GM12875 (cell line): ENCODE data around the gene MRPL20.
"Not testable (repeated sequence)": the region's sequence is repeated elsewhere in the genome, so short reads cannot be mapped to it uniquely, and the experiment has no call there.

Experiments
- H3K4me3 ChIP-seq: one replicate; pipeline ENCODE4 v1.5.1; 2011; ENCODE audit warnings: low read depth, low read length, control low read depth
- TF ChIP-seq, protein P1 (sequence below): IDR thresholded peaks from 2 replicates; pipeline ENCODE4 v1.5.1; 2011; ENCODE audit warnings: low read depth, mild to moderate bottlenecking, control low read depth, inconsistent platforms, low read length, moderate library complexity, borderline replicate concordance; ENCODE audit not compliant: insufficient read depth

MRPL20 gene

DNA sequence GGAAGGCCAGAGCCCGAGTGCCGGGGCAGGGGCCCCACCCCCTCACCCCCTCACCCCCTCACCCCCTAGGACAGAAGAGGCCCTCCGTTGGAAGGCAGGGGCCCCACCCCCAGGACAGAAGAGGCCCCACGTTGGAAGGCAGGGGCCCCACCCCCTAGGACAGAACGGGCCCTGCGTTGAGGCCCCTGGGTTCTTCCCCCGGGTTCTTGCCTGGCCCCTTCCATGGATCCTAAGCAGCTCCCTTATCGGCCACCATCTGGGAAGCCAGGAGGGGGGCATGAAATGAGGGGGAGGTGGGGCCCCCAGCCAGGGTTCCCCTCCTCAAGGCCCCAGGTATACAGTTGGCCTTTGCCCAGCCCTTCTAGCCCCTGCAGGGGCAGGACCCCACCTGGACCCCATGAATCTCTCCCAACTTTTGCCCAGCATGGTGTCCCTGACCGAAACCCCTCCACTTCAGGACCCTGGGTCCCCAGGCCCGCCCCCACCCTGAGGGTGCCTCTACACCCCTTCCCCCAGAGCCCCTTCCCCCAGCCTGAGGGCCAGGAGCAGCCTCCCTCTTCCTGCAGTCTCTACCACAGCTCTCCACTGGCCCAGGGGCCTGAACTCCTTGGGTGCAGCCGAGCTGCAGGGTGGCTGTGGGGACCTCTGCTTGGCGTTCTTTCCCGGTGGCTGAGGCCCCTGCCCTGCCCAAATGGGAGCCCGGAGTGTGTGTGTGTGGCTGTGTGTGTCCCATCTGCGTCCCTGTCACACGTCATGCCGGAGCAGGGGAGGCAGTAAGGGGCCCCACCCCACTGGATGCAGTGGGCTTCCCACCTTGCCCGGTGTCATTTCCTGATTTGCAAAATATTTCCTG is 24.1 kb upstream of the MRPL20 start:
- TF ChIP-seq, protein P1, sequence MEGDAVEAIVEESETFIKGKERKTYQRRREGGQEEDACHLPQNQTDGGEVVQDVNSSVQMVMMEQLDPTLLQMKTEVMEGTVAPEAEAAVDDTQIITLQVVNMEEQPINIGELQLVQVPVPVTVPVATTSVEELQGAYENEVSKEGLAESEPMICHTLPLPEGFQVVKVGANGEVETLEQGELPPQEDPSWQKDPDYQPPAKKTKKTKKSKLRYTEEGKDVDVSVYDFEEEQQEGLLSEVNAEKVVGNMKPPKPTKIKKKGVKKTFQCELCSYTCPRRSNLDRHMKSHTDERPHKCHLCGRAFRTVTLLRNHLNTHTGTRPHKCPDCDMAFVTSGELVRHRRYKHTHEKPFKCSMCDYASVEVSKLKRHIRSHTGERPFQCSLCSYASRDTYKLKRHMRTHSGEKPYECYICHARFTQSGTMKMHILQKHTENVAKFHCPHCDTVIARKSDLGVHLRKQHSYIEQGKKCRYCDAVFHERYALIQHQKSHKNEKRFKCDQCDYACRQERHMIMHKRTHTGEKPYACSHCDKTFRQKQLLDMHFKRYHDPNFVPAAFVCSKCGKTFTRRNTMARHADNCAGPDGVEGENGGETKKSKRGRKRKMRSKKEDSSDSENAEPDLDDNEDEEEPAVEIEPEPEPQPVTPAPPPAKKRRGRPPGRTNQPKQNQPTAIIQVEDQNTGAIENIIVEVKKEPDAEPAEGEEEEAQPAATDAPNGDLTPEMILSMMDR, result no peak
- H3K4me3 ChIP-seq, result no peak overlapping the region

DNA sequence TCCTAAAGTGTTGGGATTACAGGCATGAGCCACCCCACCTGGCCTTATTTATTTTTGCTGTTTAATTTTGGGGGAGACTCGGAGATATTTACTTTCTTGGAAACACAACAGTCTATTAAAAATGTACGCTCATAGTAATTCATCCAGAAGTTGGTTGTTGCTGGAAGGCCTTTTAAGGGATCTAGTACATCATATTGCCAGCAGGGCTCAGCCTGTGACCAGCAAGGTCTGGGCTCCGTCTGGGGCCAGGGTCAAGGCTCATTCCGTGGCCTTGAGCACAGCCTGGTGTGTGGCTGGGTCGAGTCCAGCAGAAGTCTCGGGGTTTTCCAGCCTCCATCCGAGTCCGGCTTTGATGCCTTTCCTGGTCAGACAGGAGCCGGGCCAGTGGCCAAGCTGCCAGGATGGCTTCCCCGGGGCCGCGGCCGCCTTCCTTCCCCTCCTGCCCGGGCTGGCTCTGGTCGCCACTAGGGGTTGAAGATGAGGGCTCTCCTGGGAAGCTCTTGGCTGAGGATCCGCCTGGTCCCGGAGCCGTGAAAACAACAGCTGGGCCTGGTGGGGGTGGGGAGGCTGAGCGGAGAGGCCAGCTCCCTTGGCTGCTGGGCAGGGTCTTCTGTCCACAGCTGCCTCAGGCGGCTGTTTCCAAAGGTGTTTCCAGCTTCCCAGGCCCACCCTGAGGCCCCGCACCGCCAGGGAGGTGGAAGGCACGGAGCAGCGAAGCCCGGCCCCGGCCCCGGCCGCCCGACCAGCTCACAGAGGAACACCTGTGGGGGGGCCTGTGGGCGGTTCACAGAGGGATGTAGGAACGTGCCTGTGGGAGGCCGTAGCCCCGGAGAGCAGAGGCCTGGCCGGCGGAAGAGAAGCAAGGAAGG is 23.3 kb upstream of the MRPL20 start:
- no peak overlapping the region for H3K4me3 ChIP-seq
- TF ChIP-seq, protein P1, result no peak

DNA sequence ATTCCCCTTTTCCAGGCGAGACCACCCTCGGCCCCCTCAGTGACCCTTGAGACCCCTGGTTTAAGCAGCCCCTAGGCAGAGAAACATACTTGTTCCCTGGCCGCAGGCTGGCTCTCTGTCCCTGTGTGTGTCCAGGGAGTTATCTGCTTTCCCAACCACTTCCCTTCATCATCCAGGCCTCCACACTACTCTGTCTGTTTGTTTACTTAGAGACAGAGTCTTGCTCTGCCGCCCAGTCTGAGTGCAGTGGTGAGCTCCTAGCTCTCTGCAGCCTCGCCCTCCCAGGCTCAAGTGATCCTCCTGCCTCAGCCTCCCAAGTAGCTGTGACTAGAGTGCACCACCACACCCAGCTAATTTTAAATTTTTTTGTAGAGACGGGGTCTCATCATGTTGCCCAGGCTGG is 22.6 kb upstream of the MRPL20 start:
- H3K4me3 ChIP-seq, result no peak overlapping the region
- TF ChIP-seq, protein P1, result no peak

DNA sequence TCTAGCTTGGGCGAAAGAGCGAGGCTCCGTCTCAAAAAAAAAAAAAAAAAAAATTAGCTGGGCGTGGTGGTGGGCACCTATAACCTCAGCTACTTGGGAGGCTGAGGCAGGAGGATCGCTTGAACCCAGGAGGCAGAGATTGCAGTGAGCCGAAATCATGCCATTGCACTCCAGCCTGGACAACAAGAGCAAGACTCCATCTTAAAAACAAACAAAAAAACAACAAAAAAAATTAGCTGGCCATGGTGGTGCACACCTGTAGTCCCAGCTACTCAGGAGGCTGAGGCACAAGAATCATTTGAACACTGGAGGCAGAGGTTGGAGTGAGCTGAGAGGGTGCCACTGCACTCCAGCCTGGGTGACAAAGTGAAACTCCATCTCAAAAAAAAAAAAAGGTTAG is 21.9 kb upstream of the MRPL20 start:
- H3K4me3 ChIP-seq, result not testable (repeated sequence)

DNA sequence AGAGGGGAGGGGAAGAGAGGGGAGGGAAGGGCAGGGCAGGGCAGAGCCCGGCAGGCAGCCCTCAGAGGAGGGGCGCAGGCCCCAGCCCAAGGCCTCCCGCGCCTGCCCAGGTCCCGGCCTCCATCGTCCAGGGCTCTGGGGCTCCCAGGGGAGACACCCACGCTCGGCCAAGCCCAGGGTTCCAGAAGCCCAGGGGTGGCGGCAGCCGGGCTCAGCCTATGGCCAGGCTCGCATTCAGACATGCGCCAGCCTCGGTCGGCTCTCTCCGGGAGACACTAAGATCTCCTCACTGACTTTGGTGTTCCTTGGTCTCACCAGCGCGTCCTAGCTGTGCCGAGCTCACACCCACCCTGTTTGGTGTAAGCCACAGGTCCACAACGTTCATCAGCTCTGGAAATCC is 21.1 kb upstream of the MRPL20 start:
- TF ChIP-seq, protein P1, result no peak
- H3K4me3 ChIP-seq, result no peak overlapping the region

DNA sequence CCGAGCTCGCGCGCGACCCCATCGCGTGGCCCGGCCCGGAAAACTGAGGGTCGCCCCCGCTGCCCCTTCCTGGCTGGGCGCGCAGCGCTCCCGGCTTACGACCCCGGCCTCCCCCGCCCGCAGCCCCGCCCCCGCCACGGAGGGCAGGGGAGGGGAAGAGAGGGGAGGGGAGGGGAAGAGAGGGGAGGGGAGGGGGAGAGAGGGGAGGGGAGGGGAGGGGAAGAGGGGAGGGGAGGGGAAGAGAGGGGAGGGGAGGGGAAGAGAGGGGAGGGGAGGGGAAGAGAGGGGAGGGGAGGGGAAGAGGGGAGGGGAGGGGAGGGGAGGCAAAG is 20.7 kb upstream of the MRPL20 start:
- H3K4me3 ChIP-seq, result no peak overlapping the region
- TF ChIP-seq, protein P1, result no peak

DNA sequence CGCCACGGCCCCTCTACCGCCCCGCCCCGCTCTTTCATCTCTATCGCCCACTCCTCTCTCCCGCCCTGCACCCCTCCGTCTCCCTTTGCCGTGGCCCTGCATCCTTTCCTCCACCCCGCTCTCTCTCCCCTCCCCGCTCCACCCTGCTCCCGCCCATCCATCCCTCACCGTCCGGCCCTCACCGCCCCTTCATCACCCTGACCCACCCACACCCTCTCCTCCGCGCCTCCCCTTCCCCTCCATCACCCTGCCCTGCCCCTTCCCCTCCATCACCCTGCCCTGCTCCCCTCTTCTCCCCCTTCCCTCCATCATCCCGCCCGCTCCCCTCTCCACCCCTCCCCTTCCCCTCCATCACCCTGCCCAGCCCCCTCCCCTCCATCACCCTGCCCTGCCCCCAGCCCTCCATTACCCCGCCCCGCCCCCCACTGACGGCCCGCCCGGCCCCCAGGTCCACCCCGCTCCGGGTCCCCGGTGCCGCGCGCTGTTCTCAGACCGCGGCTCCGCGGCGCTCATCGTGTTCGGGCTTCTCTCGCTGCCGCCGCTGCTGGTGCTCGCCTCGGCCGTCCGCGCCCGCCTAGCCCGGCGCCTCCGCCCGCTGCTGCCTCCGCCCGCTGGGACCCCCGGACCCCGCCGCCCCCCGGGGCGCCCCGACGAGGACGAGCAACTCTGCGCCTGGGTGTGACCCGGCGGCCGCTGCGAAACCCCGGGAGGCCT is 20.2 kb upstream of the MRPL20 start:
- TF ChIP-seq, protein P1, result no peak
- no peak overlapping the region for H3K4me3 ChIP-seq
